IMR-90 (cell line): Measurements from ENCODE around the gene PLCL1. TPM values are rescaled to one million over a fixed set of nuclear protein-coding genes. Genes with fewer than 3 reads are reported as not detected.

Source experiments
- ATAC-seq: fragments of 200-7000 bp; cut with Tn5 transposase; 2 replicates; pipeline ENCODE4 v1.9.1; 2020; ENCODE audit warnings: low read depth, mild to moderate bottlenecking, moderate library complexity
- BruUV-seq: library from RNA; stranded (reverse); fragments of 400-500 nt; replicated peaks from 2 replicates; lab custom pipeline; 2021; lab: Mats Ljungman, UMichigan
- CTCF ChIA-PET: fragments of 300-600 bp; formaldehyde crosslinking; extraction: SDS; loops from one replicate; lab custom pipeline; 2021; ENCODE audit warnings: antibody characterized with exemption; lab: Yijun Ruan, JAX
- POLR2A ChIA-PET: fragments of 300-600 bp; sonication (Branson Sonifier 250); formaldehyde crosslinking; loops from one replicate; lab custom pipeline; 2022; ENCODE audit warnings: antibody characterized with exemption; ENCODE audit not compliant: unreplicated experiment; lab: Charles Lee
- DNase-seq: peaks from one replicate; pipeline ENCODE4 v3.0.0; 2013
- H2AFZ ChIP-seq: replicated peaks from 2 replicates; pipeline ENCODE3; 2013; ENCODE audit warnings: low read length, mild to moderate bottlenecking; ENCODE audit not compliant: poor library complexity
- H2AK5ac ChIP-seq: 2 replicates; pipeline ENCODE4 v1.6.1; 2013; ENCODE audit warnings: low read depth, low read length, inconsistent platforms
- H2AK9ac ChIP-seq: replicated peaks from 2 replicates; pipeline ENCODE3; 2013; ENCODE audit warnings: mild to moderate bottlenecking, low read depth, low read length, moderate library complexity; ENCODE audit not compliant: poor library complexity
- H2BK120ac ChIP-seq: 2 replicates; pipeline ENCODE4 v1.6.1; 2013; ENCODE audit warnings: low read depth, low read length, inconsistent platforms
- H2BK15ac ChIP-seq: 3 replicates; pipeline ENCODE4 v1.6.1; 2013; ENCODE audit warnings: low read depth, low read length, inconsistent platforms
- H2BK20ac ChIP-seq: 2 replicates; pipeline ENCODE4 v1.6.1; 2013; ENCODE audit warnings: low read depth, mild to moderate bottlenecking, inconsistent platforms, low read length, moderate library complexity
- H2BK5ac ChIP-seq: 2 replicates; pipeline ENCODE4 v1.6.1; 2013; ENCODE audit warnings: mild to moderate bottlenecking, low read depth, low read length, inconsistent platforms; ENCODE audit not compliant: poor library complexity, severe bottlenecking
- H3K14ac ChIP-seq: replicated peaks from 2 replicates; pipeline ENCODE4 v1.6.1; 2013; ENCODE audit warnings: low read depth, low read length, inconsistent platforms
- H3K18ac ChIP-seq: 2 replicates; pipeline ENCODE4 v1.6.1; 2013; ENCODE audit warnings: low read depth, low read length, control low read depth
- H3K23ac ChIP-seq: 2 replicates; pipeline ENCODE4 v1.6.1; 2013; ENCODE audit warnings: low read depth, low read length, inconsistent platforms
- H3K27ac ChIP-seq: 2 replicates; pipeline ENCODE4 v1.5.1; 2013; ENCODE audit warnings: mild to moderate bottlenecking, control low read depth, low read length; ENCODE audit not compliant: insufficient read depth
- H3K27me3 ChIP-seq: 2 replicates; pipeline ENCODE4 v1.6.1; 2013; ENCODE audit warnings: low read length; ENCODE audit not compliant: control insufficient read depth, insufficient read depth
- H3K36me3 ChIP-seq: 2 replicates; pipeline ENCODE4 v1.6.1; 2013; ENCODE audit warnings: low read length, mixed read lengths; ENCODE audit not compliant: control insufficient read depth, insufficient read depth
- H3K4ac ChIP-seq: 2 replicates; pipeline ENCODE4 v1.6.1; 2013; ENCODE audit warnings: low read depth, low read length, inconsistent platforms
- H3K4me1 ChIP-seq: 2 replicates; pipeline ENCODE4 v1.6.1; 2013; ENCODE audit warnings: low read length, mixed read lengths; ENCODE audit not compliant: control insufficient read depth, insufficient read depth
- H3K4me2 ChIP-seq: 2 replicates; pipeline ENCODE4 v1.6.1; 2013; ENCODE audit warnings: low read depth, mild to moderate bottlenecking, control low read depth, low read length, moderate library complexity
- H3K4me3 ChIP-seq: 2 replicates; pipeline ENCODE4 v1.5.1; 2013; ENCODE audit warnings: low read depth, mild to moderate bottlenecking, control low read depth, low read length, moderate library complexity; ENCODE audit not compliant: insufficient read depth
- H3K56ac ChIP-seq: 2 replicates; pipeline ENCODE4 v1.6.1; 2013; ENCODE audit warnings: low read length, inconsistent platforms; ENCODE audit not compliant: insufficient read depth; ENCODE audit errors: extremely low read depth
- H3K79me1 ChIP-seq, 2 experiments: 2 replicates each; pipeline ENCODE4 v1.6.1; 2013; ENCODE audit warnings: low read length in 2 of 2, inconsistent platforms in 1 of 2, low read depth in 1 of 2
- H3K9ac ChIP-seq: 2 replicates; pipeline ENCODE4 v1.6.1; 2013; ENCODE audit warnings: low read depth, low read length, control low read depth
- H3K9me1 ChIP-seq: 2 replicates; pipeline ENCODE4 v1.6.1; 2013; ENCODE audit warnings: low read length, inconsistent platforms; ENCODE audit not compliant: insufficient read depth
- H3K9me3 ChIP-seq: 2 replicates; pipeline ENCODE4 v1.6.1; 2013; ENCODE audit warnings: low read length; ENCODE audit not compliant: control insufficient read depth, insufficient read depth
- H4K20me1 ChIP-seq: 2 replicates; pipeline ENCODE4 v1.6.1; 2013; ENCODE audit warnings: low read length, inconsistent platforms; ENCODE audit not compliant: insufficient read depth
- H4K5ac ChIP-seq: 2 replicates; pipeline ENCODE4 v1.6.1; 2013; ENCODE audit warnings: mild to moderate bottlenecking, low read depth, low read length, control low read depth
- H4K8ac ChIP-seq, 2 experiments: 2 replicates each; pipeline ENCODE4 v1.6.1; 2013; ENCODE audit warnings: low read depth in 2 of 2, low read length in 2 of 2, control low read depth in 1 of 2, inconsistent platforms in 1 of 2
- H4K91ac ChIP-seq: 2 replicates; pipeline ENCODE4 v1.6.1; 2013; ENCODE audit warnings: low read depth, low read length, inconsistent platforms; ENCODE audit not compliant: insufficient read depth
- BHLHE40 ChIP-seq: fragments of 150-350 bp; IDR thresholded peaks from 2 replicates; pipeline ENCODE4 v1.6.1; 2016; ENCODE audit warnings: mild to moderate bottlenecking, low read depth, low read length
- CHD1 ChIP-seq: IDR thresholded peaks from 2 replicates; pipeline ENCODE4 v1.6.1; 2012; ENCODE audit warnings: low read depth, low read length, improper control_type of control experiment
- FOS ChIP-seq: fragments of 150-350 bp; IDR thresholded peaks from 2 replicates; pipeline ENCODE4 v1.6.1; 2016; ENCODE audit warnings: low read depth, low read length
- MAFK ChIP-seq: IDR thresholded peaks from 2 replicates; pipeline ENCODE4 v1.6.1; 2012; ENCODE audit warnings: low read depth, low read length, improper control_type of control experiment
- MAZ ChIP-seq: IDR thresholded peaks from 2 replicates; pipeline ENCODE4 v1.6.1; 2012; ENCODE audit warnings: low read depth, mild to moderate bottlenecking, low read length, improper control_type of control experiment, moderate library complexity, borderline replicate concordance
- RCOR1 ChIP-seq: IDR thresholded peaks from 2 replicates; pipeline ENCODE4 v1.6.1; 2012; ENCODE audit warnings: mild to moderate bottlenecking, low read length, improper control_type of control experiment; ENCODE audit not compliant: insufficient replicate concordance
- SMC3 ChIP-seq: fragments of 150-350 bp; IDR thresholded peaks from 2 replicates; pipeline ENCODE4 v1.6.1; 2016; ENCODE audit warnings: low read depth, mild to moderate bottlenecking, antibody characterized with exemption, low read length, moderate library complexity
- USF2 ChIP-seq: fragments of 150-350 bp; IDR thresholded peaks from 2 replicates; pipeline ENCODE4 v1.6.1; 2017; ENCODE audit warnings: mild to moderate bottlenecking, antibody characterized with exemption, low read length, low read depth
- dilution Hi-C: fragments of 300-500 bp; cut with HindIII; formaldehyde crosslinking; loops from one replicate; pipeline ENCODE4 v1.14.3; 2018; ENCODE audit warnings: low sequenced_read_pairs; ENCODE audit not compliant: unreplicated experiment
- in situ Hi-C: fragments of 300-500 bp; cut with MboI; formaldehyde crosslinking; loops from 3 replicates; pipeline ENCODE4 v1.14.3; 2019; ENCODE audit warnings: low sequenced_read_pairs, inconsistent platforms, mixed read lengths
- intact Hi-C: fragments of 100-400 bp; cut with micrococcal nuclease; formaldehyde crosslinking; loops from 2 replicates; pipeline ENCODE4 v1.10.0; 2022
- polyA plus RNA-seq, 3 experiments: library from polyadenylated mRNA; depleted of rRNA; stranded (reverse); fragments of >200 nt; gene quantifications; 2 replicates each; pipeline ENCODE4 v1.2.3, GENCODE V29; 2012; ENCODE audit warnings: low replicate concordance in 1 of 3
- total RNA-seq: library from RNA; depleted of rRNA; stranded (reverse); fragments of >200 nt; gene quantifications from 2 replicates; pipeline ENCODE4 v1.2.3, GENCODE V29; 2012

PLCL1 gene
- total and polyA plus RNA-seq, 2 of the 4 experiments (the other 2 are of a cell fraction) = 0.14 to 0.18 TPM

- DNase-seq (no peak), ATAC-seq (no peak)
- no TSS peak for BruUV-seq
- dilution Hi-C loops (no loop called here), in situ Hi-C loops (no loop called here), intact Hi-C loops (no loop called here)
- Histone ChIP-seq H3K9me3 (no peaks in the 10 kb centered on the region), H3K36me3 (no peaks in the 10 kb centered on the region), H3K79me1 (no peaks in the 10 kb centered on the region), H3K9ac (no peak overlapping the region), H4K20me1 (no peaks in the 10 kb centered on the region), H3K9me1 (no peaks in the 10 kb centered on the region), H2BK5ac (no peak overlapping the region), H2BK15ac (no peak overlapping the region), H2BK20ac (no peak overlapping the region), H4K91ac (no peak overlapping the region), H3K4me2 (no peak overlapping the region), H2AFZ (no peak overlapping the region), H2AK5ac (no peak overlapping the region), H2AK9ac (no peak overlapping the region), H3K4ac (no peak overlapping the region), H3K18ac (no peak overlapping the region), H4K8ac (no peak overlapping the region), H2BK120ac (no peak overlapping the region), H3K56ac (no peak overlapping the region), H3K23ac (no peak overlapping the region), H4K5ac (no peak overlapping the region), H3K27me3 (no peaks in the 10 kb centered on the region), H3K27ac (no peak overlapping the region), H3K14ac (no peak overlapping the region), H3K4me1 (no peaks in the 10 kb centered on the region), H3K4me3 (no peak overlapping the region)
- POLR2A ChIA-PET = no interaction called here
- TF ChIP-seq FOS (no peak), USF2 (no peak), MAZ (no peak), MAFK (no peak), RCOR1 (no peak), BHLHE40 (no peak), SMC3 (no peak), CHD1 (no peak)
- CTCF ChIA-PET = no interaction called here
Observed at GRCh38 chr2:197973772-197974171, 169.4 kb downstream of the PLCL1 start.
